BLaER1 treated with 17β-estradiol and CSF1 and Interleukin-3, amounts not matched to agents 10 nM and 100 nM (cell line): ENCODE results near the gene MAD1L1.

Source experiments
- H3K27ac ChIP-seq, 11 experiments: shearing (Covaris generic); formaldehyde crosslinking; 2 replicates each; pipeline ENCODE4 v1.8.1; 2022
- H3K27me3 ChIP-seq, 11 experiments: shearing (Covaris generic); formaldehyde crosslinking; 2 replicates each; pipeline ENCODE4 v1.8.1; 2022
- H3K36me3 ChIP-seq, 11 experiments: shearing (Covaris generic); formaldehyde crosslinking; 2 replicates each; pipeline ENCODE4 v1.8.1; 2022
- H3K4me1 ChIP-seq, 10 experiments: shearing (Covaris generic); formaldehyde crosslinking; 2 replicates each; pipeline ENCODE4 v1.8.1; 2022
- H3K4me2 ChIP-seq, 11 experiments: shearing (Covaris generic); formaldehyde crosslinking; 2 replicates each; pipeline ENCODE4 v1.8.1; 2022
- H3K4me3 ChIP-seq, 10 experiments: shearing (Covaris generic); formaldehyde crosslinking; 2 replicates each; pipeline ENCODE4 v1.8.1; 2022
- H3K9ac ChIP-seq, 11 experiments: shearing (Covaris generic); formaldehyde crosslinking; 2 replicates each; pipeline ENCODE4 v1.8.1; 2022
- H3K9me3 ChIP-seq, 11 experiments: shearing (Covaris generic); formaldehyde crosslinking; replicated peaks in 1 of 11; 2 replicates each; pipeline ENCODE4 v1.8.1; 2022
- H4K20me1 ChIP-seq, 11 experiments: shearing (Covaris generic); formaldehyde crosslinking; 2 replicates each; pipeline ENCODE4 v1.8.1; 2022
- Cebpa-rat ChIP-seq, 11 experiments: shearing (Covaris generic); IDR thresholded peaks; 2 replicates each; pipeline ENCODE4 v1.8.1; 2022

The MAD1L1 gene

DNA sequence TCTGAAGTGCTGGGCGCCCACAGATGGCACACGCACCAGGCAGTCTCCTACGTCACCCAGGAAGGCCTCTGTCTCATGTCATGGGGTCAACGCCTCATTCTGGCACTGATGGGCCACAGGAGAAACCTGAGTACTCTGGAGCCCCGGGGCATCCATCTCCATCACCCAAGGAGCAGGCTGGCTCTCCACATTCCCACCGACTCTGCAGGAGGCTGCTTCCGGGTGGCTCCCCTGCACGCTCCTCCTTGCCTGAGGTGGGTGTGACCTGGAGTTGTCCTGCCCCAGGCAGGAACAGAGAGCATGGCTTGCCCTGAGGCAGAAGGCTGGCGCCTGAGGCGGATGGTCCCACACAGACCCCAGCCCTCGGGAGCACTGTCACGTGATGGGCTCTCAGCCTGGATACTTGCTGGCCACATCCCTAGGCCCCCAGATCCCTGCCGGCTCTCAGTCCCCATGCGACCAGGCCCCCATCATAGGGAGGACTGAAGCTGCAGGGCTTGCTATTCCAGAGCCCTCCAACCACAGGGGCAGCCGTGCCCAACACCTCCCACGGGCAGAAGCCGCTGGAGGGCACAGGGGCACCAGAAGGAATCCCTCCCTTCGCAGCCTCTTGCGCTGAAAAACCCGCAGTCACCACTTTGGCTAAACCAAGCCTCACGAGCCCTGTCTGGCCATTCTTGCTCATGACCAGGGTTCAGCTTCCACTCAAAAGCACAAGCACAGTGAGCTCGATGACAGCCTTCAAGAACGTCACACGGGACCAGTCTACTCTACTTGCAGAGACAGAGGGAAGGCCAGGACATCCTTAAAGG lies 80.7 kb downstream of the MAD1L1 start:
- no peak overlapping the region for H3K4me3 ChIP-seq
- peak overlapping the region; percentile 26 to 99 (median 79) for H3K4me2 ChIP-seq
- peaks cover 33 to 100% (median 97%) of the 10 kb centered on the region in 10 experiments for H3K4me1 ChIP-seq
- peak overlapping the region in 4 of 11 experiments; percentile 26 to 56 (median 40); a peak in 6 of 22 replicates for H3K27ac ChIP-seq
- H3K27me3 ChIP-seq, result peaks cover 0 to 10% (median 0%) of the 10 kb centered on the region in 11 experiments; a peak in 4 of 22 replicates
- H3K9me3 ChIP-seq, result no peaks in the 10 kb centered on the region
- H3K9ac ChIP-seq, result peak overlapping the region in 4 of 11 experiments; percentile 26 to 53 (median 42); a peak in 7 of 22 replicates
- H3K36me3 ChIP-seq, result peaks cover 15 to 58% (median 32%) of the 10 kb centered on the region in 11 experiments; a peak in 19 of 22 replicates
- peaks cover 11 to 76% (median 52%) of the 10 kb centered on the region in 11 experiments; a peak in 20 of 22 replicates for H4K20me1 ChIP-seq
- TF ChIP-seq Cebpa-rat (IDR thresholded peaks at IDR 0.05), result no peak

DNA sequence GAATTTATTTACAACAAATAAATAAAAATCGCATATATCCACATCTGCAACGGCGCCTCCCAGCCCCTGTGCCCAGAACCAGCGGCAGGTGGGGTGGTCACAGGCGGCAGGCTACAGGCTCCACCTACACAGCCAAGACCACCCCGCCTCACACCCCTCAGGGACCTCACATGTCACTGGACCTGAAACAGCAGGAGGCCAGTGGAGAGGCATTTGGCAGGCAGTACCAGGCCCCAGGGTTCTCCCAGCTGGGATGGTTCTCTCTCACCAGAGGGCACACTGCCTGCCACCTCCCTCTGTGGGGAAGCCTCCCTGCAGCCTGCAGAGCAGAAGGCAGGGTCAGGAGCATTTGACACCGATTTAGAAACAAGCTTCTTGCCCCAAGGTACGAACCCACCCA lies 81.5 kb downstream of the MAD1L1 start:
- peaks cover 11 to 79% (median 55%) of the 10 kb centered on the region in 11 experiments; a peak in 20 of 22 replicates for H4K20me1 ChIP-seq
- H3K27me3 ChIP-seq, result peaks cover 0 to 18% (median 0%) of the 10 kb centered on the region in 11 experiments; a peak in 4 of 22 replicates
- H3K9ac ChIP-seq, result peak overlapping the region in 5 of 11 experiments; percentile 26 to 53 (median 38); a peak in 9 of 22 replicates
- no peaks in the 10 kb centered on the region for H3K9me3 ChIP-seq
- peak overlapping the region; percentile 26 to 99 (median 79) for H3K4me2 ChIP-seq
- H3K4me3 ChIP-seq, result no peak overlapping the region
- peaks cover 32 to 100% (median 97%) of the 10 kb centered on the region in 10 experiments for H3K4me1 ChIP-seq
- peak overlapping the region in 6 of 11 experiments; percentile 1 to 56 (median 29); a peak in 7 of 22 replicates for H3K27ac ChIP-seq
- no peak for TF ChIP-seq Cebpa-rat (IDR thresholded peaks at IDR 0.05)
- peaks cover 16 to 66% (median 35%) of the 10 kb centered on the region in 11 experiments; a peak in 19 of 22 replicates for H3K36me3 ChIP-seq

DNA sequence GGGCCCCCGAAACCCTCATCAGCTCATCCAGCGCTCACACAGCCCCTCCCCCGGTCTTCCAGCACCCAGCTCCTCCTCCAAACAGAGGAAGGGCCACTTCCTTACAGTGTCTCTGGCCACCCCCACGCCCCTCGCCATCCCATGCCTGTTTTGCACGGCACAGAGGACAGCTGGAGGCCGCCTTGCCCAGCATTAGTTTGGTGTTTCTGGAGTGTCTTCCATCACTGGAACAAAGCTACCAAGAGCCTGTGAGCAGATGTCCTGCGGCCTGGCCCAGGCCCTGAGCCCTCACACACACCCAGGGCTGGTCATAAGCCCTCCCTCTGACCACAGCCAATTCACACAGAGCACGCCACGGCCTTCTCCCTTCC lies 82.3 kb downstream of the MAD1L1 start:
- Histone ChIP-seq H3K4me3 (no peak overlapping the region), H3K27ac (peak overlapping the region in 2 of 11 experiments; percentile 34 to 52; a peak in 3 of 22 replicates), H3K9ac (peak overlapping the region in 3 of 11 experiments; percentile 33 to 53 (median 46); a peak in 5 of 22 replicates), H4K20me1 (peaks cover 11 to 80% (median 61%) of the 10 kb centered on the region in 11 experiments; a peak in 20 of 22 replicates), H3K4me1 (peaks cover 36 to 100% (median 97%) of the 10 kb centered on the region in 10 experiments), H3K36me3 (peaks cover 23 to 68% (median 39%) of the 10 kb centered on the region in 11 experiments; a peak in 19 of 22 replicates), H3K9me3 (no peaks in the 10 kb centered on the region), H3K27me3 (peaks cover 0 to 22% (median 0%) of the 10 kb centered on the region in 11 experiments; a peak in 4 of 22 replicates), H3K4me2 (peak overlapping the region; percentile 45 to 99 (median 79))
- no peak for TF ChIP-seq Cebpa-rat (IDR thresholded peaks at IDR 0.05)

DNA sequence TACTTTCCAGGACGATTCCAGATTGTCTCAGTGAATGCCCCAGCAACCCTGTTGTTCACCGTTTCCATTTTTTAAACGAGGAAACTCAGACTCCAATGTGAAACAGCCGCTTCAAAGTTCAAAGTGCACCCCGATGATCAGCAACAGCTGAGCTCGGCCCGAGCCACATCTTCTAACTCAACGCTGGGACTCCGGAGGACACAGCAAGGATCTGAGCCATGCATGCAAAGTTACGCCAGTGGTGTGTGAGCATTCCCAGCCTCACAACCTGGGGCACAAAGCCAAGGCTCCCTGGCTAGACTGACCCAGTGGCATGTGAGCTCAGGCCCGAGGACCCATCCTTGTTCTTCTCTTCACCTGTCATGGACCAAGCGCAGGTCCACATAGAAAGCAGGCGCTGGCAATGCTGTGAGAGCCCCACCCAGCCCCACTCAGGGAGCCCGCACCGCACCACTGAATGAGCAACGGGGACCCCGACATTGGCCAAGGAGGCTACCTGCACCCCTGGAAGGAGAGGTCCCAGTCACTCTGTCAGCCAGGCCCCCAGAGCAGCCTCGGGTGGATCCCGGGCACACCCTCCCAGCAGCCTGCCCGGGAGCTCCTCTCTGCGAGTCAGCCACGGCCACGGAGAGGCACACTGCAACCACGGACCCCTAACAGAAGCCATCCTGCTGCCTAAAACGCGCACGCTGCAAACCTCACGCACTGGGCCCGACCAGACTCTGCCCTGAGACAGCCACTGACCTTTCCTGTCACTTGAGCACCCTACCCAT lies 82.9 kb downstream of the MAD1L1 start:
- H3K4me2 ChIP-seq, result peak overlapping the region; percentile 45 to 99 (median 79); a peak in 20 of 22 replicates

DNA sequence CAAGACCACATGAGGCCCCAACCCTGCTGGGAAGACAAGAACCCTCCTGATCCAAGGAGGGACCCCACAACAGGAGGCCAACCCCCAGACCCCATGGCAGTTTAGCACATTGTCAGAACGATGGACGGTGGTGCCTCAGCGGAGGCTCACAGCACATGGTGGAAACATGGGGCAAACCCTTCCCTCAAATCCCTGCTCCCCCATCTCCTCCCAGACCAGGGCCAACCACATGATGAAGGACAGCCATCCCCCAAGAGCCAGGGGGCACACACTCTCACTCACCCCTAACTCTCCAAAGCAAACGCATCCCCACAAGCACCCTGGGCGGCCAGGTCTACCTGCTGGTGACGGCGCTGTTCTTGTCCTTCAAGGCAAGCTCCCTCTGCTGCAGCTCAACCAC lies 83.9 kb downstream of the MAD1L1 start:
- H3K9ac ChIP-seq, result 0 out of 22 replicates have a peak overlapping the region, but pooled peaks of 1 of the 11 experiments have one; percentile 8
- H3K4me3 ChIP-seq, result no peak overlapping the region
- peaks cover 36 to 100% (median 100%) of the 10 kb centered on the region in 10 experiments for H3K4me1 ChIP-seq
- H4K20me1 ChIP-seq, result peaks cover 11 to 91% (median 72%) of the 10 kb centered on the region in 11 experiments; a peak in 20 of 22 replicates
- H3K9me3 ChIP-seq, result peaks cover 0 to 2% (median under 1%) of the 10 kb centered on the region in 11 experiments; a peak in 13 of 22 replicates
- H3K4me2 ChIP-seq, result peak overlapping the region in 9 of 11 experiments; percentile 9 to 99 (median 81); a peak in 17 of 22 replicates
- TF ChIP-seq Cebpa-rat (IDR thresholded peaks at IDR 0.05), result no peak
- H3K36me3 ChIP-seq, result peaks cover 12 to 65% (median 43%) of the 10 kb centered on the region in 11 experiments; a peak in 19 of 22 replicates
- peaks cover 0 to 35% (median 0%) of the 10 kb centered on the region in 11 experiments; a peak in 4 of 22 replicates for H3K27me3 ChIP-seq
- peak overlapping the region in 2 of 11 experiments; percentile 7 to 23; a peak in 1 of 22 replicates for H3K27ac ChIP-seq

More for the DNA sequence above, 82.9 kb downstream of the MAD1L1 start:
- Histone ChIP-seq H3K4me1 (peaks cover 36 to 100% (median 97%) of the 10 kb centered on the region in 10 experiments), H3K9ac (peak overlapping the region in 3 of 11 experiments; percentile 33 to 53 (median 46); a peak in 5 of 22 replicates), H3K9me3 (no peaks in the 10 kb centered on the region), H3K27me3 (peaks cover 0 to 27% (median 0%) of the 10 kb centered on the region in 11 experiments; a peak in 4 of 22 replicates), H3K36me3 (peaks cover 20 to 68% (median 44%) of the 10 kb centered on the region in 11 experiments; a peak in 19 of 22 replicates), H3K27ac (peak overlapping the region in 2 of 11 experiments; percentile 34 to 52; a peak in 2 of 22 replicates), H3K4me3 (no peak overlapping the region), H4K20me1 (peaks cover 11 to 81% (median 64%) of the 10 kb centered on the region in 11 experiments; a peak in 20 of 22 replicates)
- no peak for TF ChIP-seq Cebpa-rat (IDR thresholded peaks at IDR 0.05)

DNA sequence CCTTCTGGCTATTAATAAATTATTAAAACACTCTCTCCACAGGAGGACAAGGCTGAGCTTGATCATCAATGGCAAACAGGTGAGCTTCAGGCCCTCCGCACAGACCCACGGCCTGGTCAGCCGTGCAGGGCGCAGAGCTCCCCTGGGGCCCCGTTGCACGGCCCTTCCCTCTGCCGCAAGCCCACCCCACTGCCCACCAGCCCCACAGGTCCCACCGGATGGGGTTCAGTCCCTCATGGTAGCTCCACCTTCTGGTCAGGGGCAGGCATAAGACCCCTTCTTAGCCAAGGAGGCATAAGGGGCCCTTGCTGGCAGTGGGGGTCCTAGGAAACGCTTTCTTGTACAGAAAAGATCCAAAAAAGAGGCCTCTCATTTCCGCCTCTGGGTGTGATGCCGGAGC lies 84.6 kb downstream of the MAD1L1 start:
- H3K4me2 ChIP-seq, result peak overlapping the region in 9 of 11 experiments; percentile 9 to 99 (median 81); a peak in 17 of 22 replicates
- peaks cover 0 to 35% (median 0%) of the 10 kb centered on the region in 11 experiments; a peak in 4 of 22 replicates for H3K27me3 ChIP-seq
- H3K36me3 ChIP-seq, result peaks cover 17 to 68% (median 48%) of the 10 kb centered on the region in 11 experiments
- 0 out of 22 replicates have a peak overlapping the region, but pooled peaks of 2 of the 11 experiments have one; percentile 7 to 21 for H3K9ac ChIP-seq
- H4K20me1 ChIP-seq, result peaks cover 11 to 96% (median 73%) of the 10 kb centered on the region in 11 experiments; a peak in 20 of 22 replicates
- H3K9me3 ChIP-seq, result peaks cover 5 to 8% (median 7%) of the 10 kb centered on the region in 11 experiments
- H3K4me1 ChIP-seq, result peaks cover 36 to 100% (median 99%) of the 10 kb centered on the region in 10 experiments
- peak overlapping the region in 2 of 11 experiments; percentile 7 to 23; a peak in 2 of 22 replicates for H3K27ac ChIP-seq
- no peak overlapping the region for H3K4me3 ChIP-seq
- TF ChIP-seq Cebpa-rat (IDR thresholded peaks at IDR 0.05), result no peak

DNA sequence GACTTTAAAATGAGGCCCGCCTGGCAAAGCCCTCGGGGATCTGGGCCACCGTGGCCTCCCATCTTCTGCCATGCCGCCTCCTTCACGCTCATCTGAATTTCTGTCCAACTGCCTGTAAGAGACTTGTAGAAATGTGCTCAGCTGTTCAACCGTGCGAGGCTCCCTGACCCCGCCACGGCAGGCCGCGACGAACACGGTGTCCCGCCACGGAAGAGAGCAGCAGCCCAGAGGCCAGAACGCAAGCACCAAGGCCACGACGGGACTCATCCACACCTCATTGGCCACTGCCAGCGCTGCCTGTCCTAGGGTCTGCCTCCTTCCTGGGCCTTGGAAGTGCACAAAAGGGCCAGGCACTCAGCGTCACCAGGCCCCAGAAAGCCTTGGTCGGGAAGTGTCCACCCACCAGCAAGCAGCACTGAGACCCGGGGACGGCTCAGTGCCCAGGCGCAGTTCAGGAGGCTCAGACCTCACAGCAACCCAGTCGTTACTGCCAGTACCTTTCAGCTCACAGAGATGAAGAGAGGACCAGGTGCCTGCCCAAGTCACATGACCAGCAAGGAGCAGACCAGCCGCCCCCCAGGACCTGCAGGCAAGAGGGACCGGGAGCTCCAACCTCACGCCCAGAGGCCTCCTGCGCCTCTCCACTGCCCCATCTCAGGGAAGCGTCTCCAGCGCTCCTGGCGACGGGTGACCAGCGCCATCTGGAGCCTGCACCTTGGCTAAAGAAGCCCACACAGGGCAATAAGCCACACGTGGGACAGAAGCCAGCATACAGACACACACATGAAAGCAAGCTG lies 85.9 kb downstream of the MAD1L1 start:
- TF ChIP-seq Cebpa-rat (IDR thresholded peaks at IDR 0.05), result no peak
- Histone ChIP-seq H4K20me1 (peaks cover 11 to 99% (median 72%) of the 10 kb centered on the region in 11 experiments; a peak in 20 of 22 replicates), H3K9me3 (peaks cover 11 to 18% (median 15%) of the 10 kb centered on the region in 11 experiments), H3K36me3 (peaks cover 26 to 71% (median 58%) of the 10 kb centered on the region in 11 experiments), H3K9ac (peak overlapping the region in 4 of 11 experiments; percentile 2 to 45 (median 12); a peak in 4 of 22 replicates), H3K27ac (peak overlapping the region in 4 of 11 experiments; percentile 47 to 56 (median 52); a peak in 7 of 22 replicates), H3K4me3 (no peak overlapping the region), H3K27me3 (peaks cover 0 to 35% (median 0%) of the 10 kb centered on the region in 11 experiments; a peak in 4 of 22 replicates), H3K4me2 (peak overlapping the region; percentile 1 to 99 (median 79); a peak in 20 of 22 replicates), H3K4me1 (peaks cover 28 to 100% (median 96%) of the 10 kb centered on the region in 10 experiments)
